ENCODE data around the gene SLAMF7. TPM values are rescaled to one million over a fixed set of nuclear protein-coding genes. Genes with fewer than 3 reads are reported as not detected.

Gene SLAMF7
- total and polyA plus RNA-seq, 2 experiments from 2014 or later, result 0.11 TPM; not detected in 1

DNA sequence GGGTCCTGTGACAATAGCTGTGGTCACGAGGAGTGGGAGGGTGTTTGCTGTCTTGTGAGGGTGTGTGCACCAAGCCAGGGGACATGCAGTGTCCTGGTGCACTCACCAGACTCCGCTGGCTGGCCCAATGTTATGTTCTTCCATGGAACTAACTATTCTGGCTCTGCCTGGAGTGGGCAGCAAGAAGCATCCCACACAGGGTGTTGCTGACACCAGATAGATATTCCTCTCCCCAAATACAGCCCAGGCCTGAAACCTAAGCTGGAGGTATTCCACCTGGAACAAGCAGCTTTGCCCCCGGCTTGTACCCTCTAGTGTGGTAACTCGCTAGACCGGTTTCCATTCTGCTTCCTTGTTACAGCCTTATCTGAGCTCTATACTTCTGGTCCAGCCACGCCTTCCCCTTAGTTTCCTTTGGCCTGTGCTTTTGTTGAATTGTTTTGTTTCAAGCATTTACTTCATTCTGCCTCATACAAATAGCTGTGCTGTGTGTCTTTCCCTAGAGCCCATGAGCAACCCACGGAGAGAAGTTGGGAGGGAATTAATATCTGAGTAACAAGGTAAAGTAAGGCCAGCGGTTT is 42.2 kb downstream of the SLAMF7 start (continued):
- TF ChIP-seq, protein P1, sequence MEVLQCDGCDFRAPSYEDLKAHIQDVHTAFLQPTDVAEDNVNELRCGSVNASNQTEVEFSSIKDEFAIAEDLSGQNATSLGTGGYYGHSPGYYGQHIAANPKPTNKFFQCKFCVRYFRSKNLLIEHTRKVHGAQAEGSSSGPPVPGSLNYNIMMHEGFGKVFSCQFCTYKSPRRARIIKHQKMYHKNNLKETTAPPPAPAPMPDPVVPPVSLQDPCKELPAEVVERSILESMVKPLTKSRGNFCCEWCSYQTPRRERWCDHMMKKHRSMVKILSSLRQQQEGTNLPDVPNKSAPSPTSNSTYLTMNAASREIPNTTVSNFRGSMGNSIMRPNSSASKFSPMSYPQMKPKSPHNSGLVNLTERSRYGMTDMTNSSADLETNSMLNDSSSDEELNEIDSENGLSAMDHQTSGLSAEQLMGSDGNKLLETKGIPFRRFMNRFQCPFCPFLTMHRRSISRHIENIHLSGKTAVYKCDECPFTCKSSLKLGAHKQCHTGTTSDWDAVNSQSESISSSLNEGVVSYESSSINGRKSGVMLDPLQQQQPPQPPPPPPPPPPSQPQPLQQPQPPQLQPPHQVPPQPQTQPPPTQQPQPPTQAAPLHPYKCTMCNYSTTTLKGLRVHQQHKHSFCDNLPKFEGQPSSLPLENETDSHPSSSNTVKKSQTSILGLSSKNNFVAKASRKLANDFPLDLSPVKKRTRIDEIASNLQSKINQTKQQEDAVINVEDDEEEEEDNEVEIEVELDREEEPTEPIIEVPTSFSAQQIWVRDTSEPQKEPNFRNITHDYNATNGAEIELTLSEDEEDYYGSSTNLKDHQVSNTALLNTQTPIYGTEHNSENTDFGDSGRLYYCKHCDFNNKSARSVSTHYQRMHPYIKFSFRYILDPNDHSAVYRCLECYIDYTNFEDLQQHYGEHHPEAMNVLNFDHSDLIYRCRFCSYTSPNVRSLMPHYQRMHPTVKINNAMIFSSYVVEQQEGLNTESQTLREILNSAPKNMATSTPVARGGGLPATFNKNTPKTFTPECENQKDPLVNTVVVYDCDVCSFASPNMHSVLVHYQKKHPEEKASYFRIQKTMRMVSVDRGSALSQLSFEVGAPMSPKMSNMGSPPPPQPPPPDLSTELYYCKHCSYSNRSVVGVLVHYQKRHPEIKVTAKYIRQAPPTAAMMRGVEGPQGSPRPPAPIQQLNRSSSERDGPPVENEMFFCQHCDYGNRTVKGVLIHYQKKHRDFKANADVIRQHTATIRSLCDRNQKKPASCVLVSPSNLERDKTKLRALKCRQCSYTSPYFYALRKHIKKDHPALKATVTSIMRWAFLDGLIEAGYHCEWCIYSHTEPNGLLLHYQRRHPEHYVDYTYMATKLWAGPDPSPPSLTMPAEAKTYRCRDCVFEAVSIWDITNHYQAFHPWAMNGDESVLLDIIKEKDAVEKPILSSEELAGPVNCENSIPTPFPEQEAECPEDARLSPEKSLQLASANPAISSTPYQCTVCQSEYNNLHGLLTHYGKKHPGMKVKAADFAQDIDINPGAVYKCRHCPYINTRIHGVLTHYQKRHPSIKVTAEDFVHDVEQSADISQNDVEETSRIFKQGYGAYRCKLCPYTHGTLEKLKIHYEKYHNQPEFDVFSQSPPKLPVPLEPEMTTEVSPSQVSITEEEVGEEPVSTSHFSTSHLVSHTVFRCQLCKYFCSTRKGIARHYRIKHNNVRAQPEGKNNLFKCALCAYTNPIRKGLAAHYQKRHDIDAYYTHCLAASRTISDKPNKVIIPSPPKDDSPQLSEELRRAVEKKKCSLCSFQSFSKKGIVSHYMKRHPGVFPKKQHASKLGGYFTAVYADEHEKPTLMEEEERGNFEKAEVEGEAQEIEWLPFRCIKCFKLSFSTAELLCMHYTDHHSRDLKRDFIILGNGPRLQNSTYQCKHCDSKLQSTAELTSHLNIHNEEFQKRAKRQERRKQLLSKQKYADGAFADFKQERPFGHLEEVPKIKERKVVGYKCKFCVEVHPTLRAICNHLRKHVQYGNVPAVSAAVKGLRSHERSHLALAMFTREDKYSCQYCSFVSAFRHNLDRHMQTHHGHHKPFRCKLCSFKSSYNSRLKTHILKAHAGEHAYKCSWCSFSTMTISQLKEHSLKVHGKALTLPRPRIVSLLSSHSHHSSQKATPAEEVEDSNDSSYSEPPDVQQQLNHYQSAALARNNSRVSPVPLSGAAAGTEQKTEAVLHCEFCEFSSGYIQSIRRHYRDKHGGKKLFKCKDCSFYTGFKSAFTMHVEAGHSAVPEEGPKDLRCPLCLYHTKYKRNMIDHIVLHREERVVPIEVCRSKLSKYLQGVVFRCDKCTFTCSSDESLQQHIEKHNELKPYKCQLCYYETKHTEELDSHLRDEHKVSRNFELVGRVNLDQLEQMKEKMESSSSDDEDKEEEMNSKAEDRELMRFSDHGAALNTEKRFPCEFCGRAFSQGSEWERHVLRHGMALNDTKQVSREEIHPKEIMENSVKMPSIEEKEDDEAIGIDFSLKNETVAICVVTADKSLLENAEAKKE (CRISPR knock-in tag; IDR thresholded peaks at IDR 0.05), result no peak
- TF ChIP-seq ZNF114 (CRISPR knock-in tag; IDR thresholded peaks at IDR 0.05), result no peak

DNA sequence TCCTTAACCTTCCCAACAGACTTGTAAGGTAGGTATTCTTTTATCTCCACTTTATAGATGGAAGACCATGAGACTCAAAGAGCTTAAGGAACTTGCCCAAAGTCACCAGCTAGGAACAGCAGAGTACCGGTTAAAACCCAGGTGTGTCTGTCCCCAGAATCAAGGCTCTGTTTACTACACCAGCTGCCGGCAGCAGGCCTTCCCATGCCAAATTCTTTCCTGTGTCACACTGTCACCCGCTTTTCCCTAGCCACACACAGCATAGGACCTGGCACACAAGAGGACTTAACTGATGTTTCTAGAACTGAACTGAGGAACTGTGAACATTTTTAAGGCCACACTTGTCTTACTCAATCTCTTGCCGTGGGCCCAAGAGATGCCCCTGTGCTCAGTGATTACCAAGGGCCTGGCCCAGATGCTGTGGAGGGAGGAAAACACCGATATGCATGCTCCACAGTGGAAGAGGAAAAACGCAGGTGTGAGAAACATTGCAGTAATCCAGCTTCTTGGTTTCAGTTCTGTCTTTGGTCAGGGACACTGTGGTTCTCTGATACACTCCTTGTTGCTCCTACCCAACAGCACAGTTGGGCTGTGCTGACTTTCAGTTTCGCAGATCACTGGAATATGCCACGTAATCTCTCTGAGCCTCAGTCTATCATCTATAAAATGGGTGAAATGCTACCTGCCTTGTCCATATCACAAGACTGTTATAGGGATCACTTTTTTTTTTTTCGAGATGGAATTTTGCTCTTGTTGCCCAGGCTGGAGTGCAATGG is 43.1 kb downstream of the SLAMF7 start:
- ATAC-seq, result no peak
- Histone ChIP-seq H3K27ac (ENCODE audit: low read depth) (no peak overlapping the region), H3K4me1 (ENCODE audit: insufficient read depth) (0 out of 2 replicates have a peak, but pooled peaks cover 3% of the 10 kb centered on the region), H3K79me2 (replicated peaks; ENCODE audit: insufficient read depth) (no peaks in the 10 kb centered on the region), H3K36me3 (ENCODE audit: insufficient read depth) (peaks cover 3% of the 10 kb centered on the region; the same call in 1 of the 2 replicates), H4K20me1 (replicated peaks; ENCODE audit: insufficient read depth) (no peaks in the 10 kb centered on the region), H3F3A (replicated peaks; ENCODE audit: low read depth) (no peaks in the 10 kb centered on the region), H3K4me3 (no peak overlapping the region), H3K4me2 (no peak overlapping the region), H3K27me3 (ENCODE audit: insufficient read depth) (no peaks in the 10 kb centered on the region), H3K9me2 (ENCODE audit: insufficient read depth) (peaks cover 2% of the 10 kb centered on the region; the same call in 1 of the 2 replicates), H2AFZ (no peak overlapping the region)
- Mint-ChIP-seq H3K9me3 (peaks cover 23% of the 10 kb centered on the region), H3K4me3 (no peak overlapping the region), H3K27ac (no peak overlapping the region), H3K36me3 (ENCODE audit: low read depth) (peaks cover 7% of the 10 kb centered on the region; the same call in 2 of the 3 replicates), H3K27me3 (ENCODE audit: insufficient read depth, low read depth, poor library complexity) (peaks cover 5% of the 10 kb centered on the region), H3K4me1 (no peaks in the 10 kb centered on the region)
- DNase-seq (ENCODE audit: low spot score), result no peak
- TF ChIP-seq, protein P1 (CRISPR knock-in tag; IDR thresholded peaks at IDR 0.05), result no peak
- TF ChIP-seq POLR2AphosphoS5 (IDR thresholded peaks at IDR 0.05; ENCODE audit: low read depth), result no peak
- no peak for TF ChIP-seq EZH2phosphoT487 (IDR thresholded peaks at IDR 0.05; ENCODE audit: unreplicated experiment)
- no peak for TF ChIP-seq NANOG (IDR thresholded peaks at IDR 0.05; ENCODE audit: borderline replicate concordance)
- TF ChIP-seq CREB1 (CRISPR knock-in tag; IDR thresholded peaks at IDR 0.05; ENCODE audit: low read depth), result no peak
- TF ChIP-seq JUNB (IDR thresholded peaks at IDR 0.05; ENCODE audit: unreplicated experiment), result no peak
